ENCODE results near the gene CXCL12.

Gene CXCL12

DNA sequence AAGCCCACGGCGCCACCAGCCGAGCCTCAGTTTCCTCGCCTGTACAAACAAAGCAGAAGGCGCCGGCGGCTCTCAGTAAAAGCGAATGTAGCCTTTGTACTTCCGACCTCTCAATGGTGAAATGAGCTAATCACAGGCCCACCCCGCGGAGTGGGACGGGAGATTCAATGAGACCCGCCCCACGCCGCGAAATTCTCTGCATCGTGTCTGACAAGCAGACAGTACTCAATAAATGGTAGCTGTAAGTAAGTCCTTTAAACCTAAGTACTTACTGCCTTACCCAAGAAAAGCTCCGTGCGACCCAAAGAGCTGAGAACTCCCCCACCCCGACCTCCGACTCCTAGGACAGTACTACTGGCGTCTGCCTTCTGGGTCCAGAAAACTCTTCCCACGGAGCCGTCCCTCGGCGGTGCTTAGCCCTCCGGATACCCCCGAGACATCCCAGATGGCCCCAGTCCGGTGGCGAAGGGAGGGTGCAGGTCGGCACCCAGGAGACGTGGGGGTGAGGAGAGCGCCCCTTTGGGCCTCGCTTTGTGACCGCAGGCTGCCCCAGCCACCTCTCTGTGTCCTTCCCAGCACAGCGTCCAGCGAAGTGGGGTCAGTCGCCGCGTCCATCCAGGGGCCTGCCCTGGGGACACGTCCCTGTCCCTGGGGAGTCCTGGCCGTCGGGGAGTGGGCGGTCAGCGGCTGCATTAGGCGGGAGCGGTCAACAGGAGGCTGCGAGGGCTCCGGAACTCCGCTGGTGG is 972 bp upstream of the CXCL12 start:
- DNase-seq (ENCODE audit: low read depth in 1 of 2, low spot score in 1 of 2), result no peak
- TF ChIP-seq SPI1 (IDR thresholded peaks at IDR 0.05; ENCODE audit: borderline replicate concordance, low read depth), result no peak
- TF ChIP-seq, protein P1, sequence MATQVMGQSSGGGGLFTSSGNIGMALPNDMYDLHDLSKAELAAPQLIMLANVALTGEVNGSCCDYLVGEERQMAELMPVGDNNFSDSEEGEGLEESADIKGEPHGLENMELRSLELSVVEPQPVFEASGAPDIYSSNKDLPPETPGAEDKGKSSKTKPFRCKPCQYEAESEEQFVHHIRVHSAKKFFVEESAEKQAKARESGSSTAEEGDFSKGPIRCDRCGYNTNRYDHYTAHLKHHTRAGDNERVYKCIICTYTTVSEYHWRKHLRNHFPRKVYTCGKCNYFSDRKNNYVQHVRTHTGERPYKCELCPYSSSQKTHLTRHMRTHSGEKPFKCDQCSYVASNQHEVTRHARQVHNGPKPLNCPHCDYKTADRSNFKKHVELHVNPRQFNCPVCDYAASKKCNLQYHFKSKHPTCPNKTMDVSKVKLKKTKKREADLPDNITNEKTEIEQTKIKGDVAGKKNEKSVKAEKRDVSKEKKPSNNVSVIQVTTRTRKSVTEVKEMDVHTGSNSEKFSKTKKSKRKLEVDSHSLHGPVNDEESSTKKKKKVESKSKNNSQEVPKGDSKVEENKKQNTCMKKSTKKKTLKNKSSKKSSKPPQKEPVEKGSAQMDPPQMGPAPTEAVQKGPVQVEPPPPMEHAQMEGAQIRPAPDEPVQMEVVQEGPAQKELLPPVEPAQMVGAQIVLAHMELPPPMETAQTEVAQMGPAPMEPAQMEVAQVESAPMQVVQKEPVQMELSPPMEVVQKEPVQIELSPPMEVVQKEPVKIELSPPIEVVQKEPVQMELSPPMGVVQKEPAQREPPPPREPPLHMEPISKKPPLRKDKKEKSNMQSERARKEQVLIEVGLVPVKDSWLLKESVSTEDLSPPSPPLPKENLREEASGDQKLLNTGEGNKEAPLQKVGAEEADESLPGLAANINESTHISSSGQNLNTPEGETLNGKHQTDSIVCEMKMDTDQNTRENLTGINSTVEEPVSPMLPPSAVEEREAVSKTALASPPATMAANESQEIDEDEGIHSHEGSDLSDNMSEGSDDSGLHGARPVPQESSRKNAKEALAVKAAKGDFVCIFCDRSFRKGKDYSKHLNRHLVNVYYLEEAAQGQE (IDR thresholded peaks at IDR 0.05; ENCODE audit: insufficient replicate concordance, low read depth), result no peak
- TF ChIP-seq CTCF (IDR thresholded peaks at IDR 0.05; ENCODE audit: insufficient read depth, low read length), result no peak
- TF ChIP-seq POLR2AphosphoS5 (IDR thresholded peaks at IDR 0.05; ENCODE audit: low read depth), result no peak
- TF ChIP-seq GABPA (IDR thresholded peaks at IDR 0.05; ENCODE audit: low read depth), result no peak
- no peak overlapping the region for H3K27ac ChIP-seq (replicated peaks)
- H3K4me3 ChIP-seq (replicated peaks; ENCODE audit: insufficient read depth, low read length), result no peak overlapping the region
- peaks cover 28% of the 10 kb centered on the region for H3K27me3 ChIP-seq (ENCODE audit: insufficient read depth, poor library complexity, severe bottlenecking)

- no peak for DNase-seq (ENCODE audit: low read depth in 1 of 2, low spot score in 1 of 2)
- Histone ChIP-seq H3K27me3 (ENCODE audit: insufficient read depth, poor library complexity, severe bottlenecking) (peaks cover 28% of the 10 kb centered on the region), H3K4me3 (replicated peaks; ENCODE audit: insufficient read depth, low read length) (no peak overlapping the region), H3K27ac (replicated peaks) (no peak overlapping the region)
- TF ChIP-seq, protein P1 (IDR thresholded peaks at IDR 0.05; ENCODE audit: insufficient replicate concordance, low read depth), result no peak
- TF ChIP-seq GABPA (IDR thresholded peaks at IDR 0.05; ENCODE audit: low read depth), result no peak
These were observed 284 bp downstream of the CXCL12 start for GRCh38 chr10:44384601-44385025.

- no peak overlapping the region for H3K4me3 ChIP-seq (replicated peaks; ENCODE audit: insufficient read depth, low read length)
- DNase-seq (ENCODE audit: low read depth in 1 of 2, low spot score in 1 of 2), result no peak
These were observed 922 bp downstream of the CXCL12 start for GRCh38 chr10:44383749-44384600.

More at GRCh38 chr10:44383749-44384600, 922 bp downstream of the CXCL12 start:
- no peak for TF ChIP-seq POLR2AphosphoS5 (IDR thresholded peaks at IDR 0.05; ENCODE audit: low read depth)
- TF ChIP-seq, protein P1 (IDR thresholded peaks at IDR 0.05; ENCODE audit: insufficient replicate concordance, low read depth), result no peak
- no peak for TF ChIP-seq GABPA (IDR thresholded peaks at IDR 0.05; ENCODE audit: low read depth)
- TF ChIP-seq SPI1 (IDR thresholded peaks at IDR 0.05; ENCODE audit: borderline replicate concordance, low read depth), result no peak
- TF ChIP-seq CTCF (IDR thresholded peaks at IDR 0.05; ENCODE audit: insufficient read depth, low read length), result no peak
- Histone ChIP-seq H3K27me3 (ENCODE audit: insufficient read depth, poor library complexity, severe bottlenecking) (peaks cover 28% of the 10 kb centered on the region), H3K27ac (replicated peaks) (no peak overlapping the region)
